Endothelial cell of umbilical vein (primary cell): ENCODE measurements around the gene SETD1A. TPM values are rescaled to one million over a fixed set of nuclear protein-coding genes. Genes with fewer than 3 reads are reported as not detected.

ENCODE experiments used
- BruUV-seq: library from RNA; stranded (reverse); fragments of 400-500 nt; replicated peaks from 2 replicates; lab custom pipeline; 2021; lab: Mats Ljungman, UMichigan
- CTCF ChIA-PET: fragments of 300-600, 350-600 bp; sonication (Branson Sonifier 250); formaldehyde crosslinking; loops from one replicate; lab custom pipeline; 2021; ENCODE audit warnings: antibody characterized with exemption, inconsistent platforms; lab: Charles Lee
- POLR2A ChIA-PET: fragments of 300-600, 350-600 bp; sonication (Branson Sonifier 250); formaldehyde crosslinking; loops from one replicate; lab custom pipeline; 2021; ENCODE audit warnings: antibody characterized with exemption, inconsistent platforms; lab: Charles Lee
- DNase-seq: peaks from one replicate; pipeline ENCODE4 v3.0.0-alpha.2; 2011; ENCODE audit warnings: low read depth, low spot score
- FAIRE-seq: peaks from 2 replicates; lab custom pipeline; 2011; peaks lifted over from hg19 to GRCh38; lab: Jason Lieb, UNC
- H2AFZ ChIP-seq: 2 replicates; pipeline ENCODE4 v1.6.0; 2012; ENCODE audit warnings: low read depth, low read length, control low read depth, inconsistent platforms
- H3K27ac ChIP-seq: 2 replicates; pipeline ENCODE4 v1.5.1; 2011; ENCODE audit warnings: low read depth, mild to moderate bottlenecking, control low read depth, low read length, moderate library complexity; ENCODE audit not compliant: insufficient read depth
- H3K27me3 ChIP-seq, 2 experiments: 2 replicates each; pipeline versions ENCODE4 v1.6.0 to v1.6.1; 2011; ENCODE audit warnings: low read length in 2 of 2, mixed read lengths in 1 of 2; ENCODE audit not compliant: control insufficient read depth in 2 of 2, insufficient read depth in 2 of 2
- H3K36me3 ChIP-seq, 2 experiments: 2 replicates in 1 of 2; 3 replicates in 1 of 2; pipeline ENCODE4 v1.5.1; 2011; ENCODE audit warnings: low read length in 2 of 2, mild to moderate bottlenecking in 1 of 2, moderate library complexity in 1 of 2; ENCODE audit not compliant: control insufficient read depth in 2 of 2, insufficient read depth in 2 of 2; ENCODE audit errors: extremely low read depth in 1 of 2
- H3K4me1 ChIP-seq: 3 replicates; pipeline ENCODE4 v1.5.1; 2011; ENCODE audit warnings: mild to moderate bottlenecking, low read length; ENCODE audit not compliant: control insufficient read depth, insufficient read depth; ENCODE audit errors: extremely low read depth
- H3K4me2 ChIP-seq: 2 replicates; pipeline ENCODE4 v1.6.1; 2011; ENCODE audit warnings: low read length, control low read depth, mixed read lengths; ENCODE audit not compliant: insufficient read depth
- H3K4me3 ChIP-seq, 3 experiments: fragments of 200-600 bp in 1 of 3; sonication (generic), shearing (Covaris generic) in 1 of 3; replicated peaks in 1 of 3; 2 replicates each; pipeline ENCODE4 v1.5.1; 2011 to 2016; ENCODE audit warnings: control low read depth in 3 of 3, low read length in 3 of 3, mild to moderate bottlenecking in 2 of 3, inconsistent platforms in 1 of 3, low read depth in 1 of 3, moderate library complexity in 1 of 3; ENCODE audit not compliant: insufficient read depth in 1 of 3
- H3K79me2 ChIP-seq: 2 replicates; pipeline ENCODE4 v1.6.0; 2012; ENCODE audit warnings: low read length, inconsistent platforms; ENCODE audit not compliant: control insufficient read depth, insufficient read depth
- H3K9ac ChIP-seq: replicated peaks from 2 replicates; pipeline ENCODE3; 2011; ENCODE audit warnings: low read length, control low read depth; ENCODE audit not compliant: insufficient read depth; ENCODE audit errors: extremely low read depth
- H3K9me1 ChIP-seq: replicated peaks from 3 replicates; pipeline ENCODE4 v1.6.0; 2011; ENCODE audit warnings: mild to moderate bottlenecking, low read length; ENCODE audit not compliant: control insufficient read depth, insufficient read depth; ENCODE audit errors: extremely low read depth
- H3K9me3 ChIP-seq: replicated peaks from 2 replicates; pipeline ENCODE4 v1.5.1; 2012; ENCODE audit warnings: low read length, inconsistent platforms; ENCODE audit not compliant: control insufficient read depth, insufficient read depth
- H4K20me1 ChIP-seq: replicated peaks from 2 replicates; pipeline ENCODE3; 2011; ENCODE audit warnings: mild to moderate bottlenecking, low read length; ENCODE audit not compliant: control insufficient read depth, insufficient read depth; ENCODE audit errors: extremely low read depth
- EZH2 ChIP-seq: IDR thresholded peaks from 2 replicates; pipeline ENCODE4 v1.6.1; 2012; ENCODE audit warnings: borderline replicate concordance, low read depth, mild to moderate bottlenecking, moderate library complexity, low read length, inconsistent platforms; ENCODE audit not compliant: severe bottlenecking
- FOS ChIP-seq: IDR thresholded peaks from 2 replicates; pipeline ENCODE4 v1.6.1; 2011; ENCODE audit warnings: mild to moderate bottlenecking, low read length, moderate library complexity, borderline replicate concordance; ENCODE audit not compliant: insufficient read depth
- GATA2 ChIP-seq: IDR thresholded peaks from 2 replicates; pipeline ENCODE4 v1.7.0; 2011; ENCODE audit warnings: low read depth, mild to moderate bottlenecking, moderate library complexity, mixed read lengths, low read length; ENCODE audit not compliant: insufficient read length, insufficient read depth
- JUN ChIP-seq: IDR thresholded peaks from 2 replicates; pipeline ENCODE4 v1.6.1; 2011; ENCODE audit warnings: borderline replicate concordance, low read depth; ENCODE audit not compliant: insufficient read length, insufficient read depth
- MYC ChIP-seq: IDR thresholded peaks from one replicate; pipeline ENCODE4 v1.6.1; 2011; ENCODE audit warnings: mild to moderate bottlenecking, low read depth, low read length
- POLR2A ChIP-seq: IDR thresholded peaks from 2 replicates; pipeline ENCODE4 v1.6.1; 2012; ENCODE audit warnings: low read depth, mild to moderate bottlenecking, control low read depth, low read length
- POLR2AphosphoS5 ChIP-seq: IDR thresholded peaks from 2 replicates; pipeline ENCODE4 v1.6.1; 2012; ENCODE audit warnings: low read depth, mild to moderate bottlenecking, control low read depth, low read length, moderate library complexity; ENCODE audit not compliant: insufficient read depth
- dilution Hi-C: fragments of 300-500 bp; cut with MboI; formaldehyde crosslinking; loops from one replicate; pipeline ENCODE4 v1.15.0; 2019; ENCODE audit warnings: low sequenced_read_pairs; ENCODE audit not compliant: extremely low pct_ligation_motif_present
- intact Hi-C: fragments of 100-400 bp; cut with micrococcal nuclease; formaldehyde crosslinking; loops from one replicate; pipeline ENCODE4 v1.10.0; 2022
- polyA plus RNA-seq, 4 experiments: library from polyadenylated mRNA; depleted of rRNA in 3 of 4; stranded (reverse) in 3 of 4; unstranded in 1 of 4; fragments of >200 nt; gene quantifications; 2 replicates each; pipeline versions ENCODE4 v1.2.1 to v1.2.3, GENCODE V29; 2011 to 2012; ENCODE audit warnings: missing spikeins in 1 of 4
- total RNA-seq: library from RNA; stranded (reverse); gene quantifications from 2 replicates; pipeline ENCODE4 v1.2.3, GENCODE V29; 2021
- TF ChIP-seq, protein P1 (sequence below): IDR thresholded peaks from 2 replicates; pipeline ENCODE4 v1.6.1; 2011; ENCODE audit not compliant: insufficient read depth, insufficient read length
- TF ChIP-seq, protein P2 (sequence below), 2 donors: IDR thresholded peaks; 1 replicate in 1 of 2; 2 replicates in 1 of 2; pipeline ENCODE4 v1.5.1; 2011; ENCODE audit warnings: low read length in 2 of 2, mild to moderate bottlenecking in 2 of 2, moderate library complexity in 2 of 2, control low read depth in 1 of 2, inconsistent platforms in 1 of 2, low read depth in 1 of 2; ENCODE audit not compliant: insufficient read depth in 1 of 2; ENCODE audit errors: extremely low read depth in 1 of 2

SETD1A gene
- total and polyA plus RNA-seq, 2 donors (not counting 3 experiments of a cell fraction or from before 2014, with no cell fraction given) = 3.5 to 21.3 TPM

- Histone ChIP-seq H4K20me1 (no peaks in the 10 kb centered on the region), H3K4me3 (no peak overlapping the region), H3K4me2 (no peak overlapping the region), H2AFZ (no peak overlapping the region), H3K9ac (no peak overlapping the region), H3K79me2 (no peaks in the 10 kb centered on the region), H3K27me3 (no peaks in the 10 kb centered on the region), H3K36me3 (peaks cover 8 to 32% of the 10 kb centered on the region in 2 experiments), H3K4me1 (no peaks in the 10 kb centered on the region), H3K9me1 (no peaks in the 10 kb centered on the region), H3K9me3 (no peaks in the 10 kb centered on the region), H3K27ac (no peak overlapping the region)
- no peak for DNase-seq
- intact Hi-C loops (loop anchor here (10.0 kb wide), 1 partner anchor 714 kb away; no protein-coding TSS in a partner anchor), dilution Hi-C loops (no loop called here)
- TF ChIP-seq MYC (no peak), EZH2 (no peak), JUN (no peak), POLR2AphosphoS5 (no peak), GATA2 (no peak), FOS (no peak), POLR2A (no peak)
- TF ChIP-seq, protein P1, sequence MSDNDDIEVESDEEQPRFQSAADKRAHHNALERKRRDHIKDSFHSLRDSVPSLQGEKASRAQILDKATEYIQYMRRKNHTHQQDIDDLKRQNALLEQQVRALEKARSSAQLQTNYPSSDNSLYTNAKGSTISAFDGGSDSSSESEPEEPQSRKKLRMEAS = no peak
- TF ChIP-seq, protein P2, sequence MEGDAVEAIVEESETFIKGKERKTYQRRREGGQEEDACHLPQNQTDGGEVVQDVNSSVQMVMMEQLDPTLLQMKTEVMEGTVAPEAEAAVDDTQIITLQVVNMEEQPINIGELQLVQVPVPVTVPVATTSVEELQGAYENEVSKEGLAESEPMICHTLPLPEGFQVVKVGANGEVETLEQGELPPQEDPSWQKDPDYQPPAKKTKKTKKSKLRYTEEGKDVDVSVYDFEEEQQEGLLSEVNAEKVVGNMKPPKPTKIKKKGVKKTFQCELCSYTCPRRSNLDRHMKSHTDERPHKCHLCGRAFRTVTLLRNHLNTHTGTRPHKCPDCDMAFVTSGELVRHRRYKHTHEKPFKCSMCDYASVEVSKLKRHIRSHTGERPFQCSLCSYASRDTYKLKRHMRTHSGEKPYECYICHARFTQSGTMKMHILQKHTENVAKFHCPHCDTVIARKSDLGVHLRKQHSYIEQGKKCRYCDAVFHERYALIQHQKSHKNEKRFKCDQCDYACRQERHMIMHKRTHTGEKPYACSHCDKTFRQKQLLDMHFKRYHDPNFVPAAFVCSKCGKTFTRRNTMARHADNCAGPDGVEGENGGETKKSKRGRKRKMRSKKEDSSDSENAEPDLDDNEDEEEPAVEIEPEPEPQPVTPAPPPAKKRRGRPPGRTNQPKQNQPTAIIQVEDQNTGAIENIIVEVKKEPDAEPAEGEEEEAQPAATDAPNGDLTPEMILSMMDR (IDR thresholded peaks at IDR 0.05; ENCODE audit: extremely low read depth in 1 of 2, insufficient read depth in 1 of 2, low read depth in 1 of 2, low read length in 2 of 2) = no peak
- ChIA-PET CTCF (interaction anchor here (3.2 kb wide), 1 partner anchor 463 kb away, joined by 18 read pairs; the partner anchor contains the start of gene ZNF843), POLR2A (no interaction called here)
- no TSS peak for BruUV-seq
- FAIRE-seq = no peak
Observed at GRCh38 chr16:30980959-30981358, 23.4 kb downstream of the SETD1A start.
